ENCODE data around the gene PSMD8.
A peak's percentile ranks its signal among the peaks of the same experiment; 100 is the strongest.
"Not testable (repeated sequence)": the region's sequence is repeated elsewhere in the genome, so short reads cannot be mapped to it uniquely, and the experiment has no call there.

PSMD8 gene
- total RNA-seq = 90.9 to 102 reads per million in 2 donors

- peak; percentile 95 for DNase-seq
Observed at GRCh38 chr19:38374332-38375097, at the start of gene PSMD8. Gene PSMD8 (plus strand): TSS chr19:38374571. CDS start chr19:38374602, 31 bp downstream.

- no peak for DNase-seq
Observed at GRCh38 chr19:38326591-38326990, 47.8 kb upstream of the PSMD8 start.

- no peak for DNase-seq
Observed at GRCh38 chr19:38329651-38330050, 44.7 kb upstream of the PSMD8 start.

- DNase-seq = no peak
Observed at GRCh38 chr19:38331728-38332127, 42.6 kb upstream of the PSMD8 start.

- DNase-seq = no peak
Observed at GRCh38 chr19:38333245-38333644, 41.1 kb upstream of the PSMD8 start.

- peak; percentile 79 for DNase-seq
Observed at GRCh38 chr19:38335949-38336637, 38.3 kb upstream of the PSMD8 start.

- peak; percentile 77 for DNase-seq
Observed at GRCh38 chr19:38336638-38337359, 37.6 kb upstream of the PSMD8 start.

- no peak for DNase-seq
Observed at GRCh38 chr19:38337360-38337653, 37.1 kb upstream of the PSMD8 start.

- not testable (repeated sequence) for DNase-seq
Observed at GRCh38 chr19:38339011-38339410, 35.4 kb upstream of the PSMD8 start.

- no peak for DNase-seq
Observed at GRCh38 chr19:38340927-38341326, 33.4 kb upstream of the PSMD8 start.

- DNase-seq = no peak
Observed at GRCh38 chr19:38346837-38347236, 27.5 kb upstream of the PSMD8 start.

GRCh38 chr19:38350883-38351282 lies 23.5 kb upstream of the PSMD8 start:
- no peak for DNase-seq

- no peak for DNase-seq
Observed at GRCh38 chr19:38351865-38352395, 22.4 kb upstream of the PSMD8 start.

GRCh38 chr19:38352611-38353010 lies 21.8 kb upstream of the PSMD8 start:
- DNase-seq = no peak

GRCh38 chr19:38355728-38356725 lies 18.3 kb upstream of the PSMD8 start:
- no peak for DNase-seq

GRCh38 chr19:38358071-38358470 lies 16.3 kb upstream of the PSMD8 start:
- no peak for DNase-seq

- DNase-seq = no peak
Observed at GRCh38 chr19:38359242-38360021, 14.9 kb upstream of the PSMD8 start.

- no peak for DNase-seq
Observed at GRCh38 chr19:38360351-38360750, 14.0 kb upstream of the PSMD8 start.

- no peak for DNase-seq
Observed at GRCh38 chr19:38360839-38361631, 13.3 kb upstream of the PSMD8 start.

GRCh38 chr19:38361633-38362075 lies 12.7 kb upstream of the PSMD8 start:
- DNase-seq = peak; percentile 46
